Colonic mucosa (tissue), 4 donors: ENCODE measurements around the gene RALGPS2. TPM values are rescaled to one million over a fixed set of nuclear protein-coding genes. Genes with fewer than 3 reads are reported as not detected.

Experiments
- DNase-seq: peaks from one replicate; pipeline ENCODE4 v3.0.0-alpha.2; 2020
- H3K27ac ChIP-seq: fragments of 200-600 bp; one replicate; pipeline ENCODE4 v1.8.0; 2021
- H3K27me3 ChIP-seq: fragments of 200-600 bp; one replicate; pipeline ENCODE4 v1.8.0; 2021
- H3K36me3 ChIP-seq: fragments of 200-600 bp; one replicate; pipeline ENCODE4 v1.8.0; 2021
- H3K4me1 ChIP-seq: fragments of 200-600 bp; one replicate; pipeline ENCODE4 v1.8.0; 2021; ENCODE audit warnings: mild to moderate bottlenecking
- H3K4me3 ChIP-seq: fragments of 200-600 bp; one replicate; pipeline ENCODE4 v1.8.0; 2021
- H3K9ac ChIP-seq, 2 donors: one replicate each; pipeline ENCODE4 v1.7.0; 2013; ENCODE audit warnings: control low read depth in 2 of 2, low read depth in 2 of 2, low read length in 2 of 2
- H3K9me3 ChIP-seq: fragments of 200-600 bp; one replicate; pipeline ENCODE4 v1.8.0; 2021
- CTCF ChIP-seq: fragments of 200-600 bp; IDR thresholded peaks from one replicate; pipeline ENCODE4 v1.8.0; 2022; ENCODE audit warnings: antibody characterized with exemption, mild to moderate bottlenecking
- intact Hi-C: fragments of 100-400 bp; cut with DNase I; formaldehyde crosslinking; loops from one replicate; pipeline ENCODE4 v1.14.1; 2022
- total RNA-seq, 2 donors: library from RNA; stranded (reverse); fragmentation: NEBNext Ultra II Directional in 1 of 2; extraction: Animal tissue kit (Norgen Biotek cat#: 25700) in 1 of 2; gene quantifications; one replicate each; pipeline ENCODE4 v1.2.1, GENCODE V29; 2021
- donor health status: healthy.
- donor health status: DM: no; HTN: no; CAD: no.
- donor health status: DM: no; HTN: no; CAD: no.

RALGPS2 gene
- total RNA-seq, 2 donors from 2014 or later, result 23.5 to 49.1 TPM

GRCh38 chr1:178951600-178951999 lies 226.6 kb downstream of the RALGPS2 start:
- no peak for DNase-seq
- no peaks in the 10 kb centered on the region for H3K27me3 ChIP-seq
- H3K36me3 ChIP-seq, result no peaks in the 10 kb centered on the region
- no peaks in the 10 kb centered on the region for H3K9me3 ChIP-seq
- intact Hi-C loops, result no loop called here
- H3K27ac ChIP-seq, result no peak overlapping the region
- H3K9ac ChIP-seq, result no peak overlapping the region
- H3K4me3 ChIP-seq, result no peak overlapping the region
- H3K4me1 ChIP-seq, result no peaks in the 10 kb centered on the region
- TF ChIP-seq CTCF, result no peak

GRCh38 chr1:178953034-178953433 lies 228.0 kb downstream of the RALGPS2 start:
- Histone ChIP-seq H3K27ac (no peak overlapping the region), H3K4me1 (no peaks in the 10 kb centered on the region)
- no peak for DNase-seq

GRCh38 chr1:178953538-178954324 lies 228.7 kb downstream of the RALGPS2 start:
- Histone ChIP-seq H3K4me1 (no peaks in the 10 kb centered on the region), H3K27ac (no peak overlapping the region), H3K4me3 (no peak overlapping the region), H3K9ac (no peak overlapping the region), H3K36me3 (no peaks in the 10 kb centered on the region), H3K9me3 (no peaks in the 10 kb centered on the region), H3K27me3 (no peaks in the 10 kb centered on the region)
- no peak for TF ChIP-seq CTCF
- no peak for DNase-seq
- intact Hi-C loops, result no loop called here

More at GRCh38 chr1:178953034-178953433, 228.0 kb downstream of the RALGPS2 start:
- TF ChIP-seq CTCF, result no peak
- Histone ChIP-seq H3K9ac (no peak overlapping the region), H3K4me3 (no peak overlapping the region), H3K36me3 (no peaks in the 10 kb centered on the region), H3K27me3 (no peaks in the 10 kb centered on the region), H3K9me3 (no peaks in the 10 kb centered on the region)
- intact Hi-C loops, result no loop called here

- Histone ChIP-seq H3K9me3 (no peaks in the 10 kb centered on the region), H3K36me3 (no peaks in the 10 kb centered on the region), H3K4me1 (no peaks in the 10 kb centered on the region), H3K27ac (no peak overlapping the region), H3K27me3 (no peaks in the 10 kb centered on the region), H3K9ac (no peak overlapping the region), H3K4me3 (no peak overlapping the region)
- intact Hi-C loops, result no loop called here
- no peak for DNase-seq
- no peak for TF ChIP-seq CTCF
Observed at GRCh38 chr1:178954325-178954690, 229.3 kb downstream of the RALGPS2 start.

GRCh38 chr1:178954937-178955336 lies 229.9 kb downstream of the RALGPS2 start:
- Histone ChIP-seq H3K27ac (no peak overlapping the region), H3K4me1 (no peaks in the 10 kb centered on the region), H3K4me3 (no peak overlapping the region), H3K9ac (no peak overlapping the region), H3K27me3 (no peaks in the 10 kb centered on the region), H3K9me3 (no peaks in the 10 kb centered on the region), H3K36me3 (no peaks in the 10 kb centered on the region)
- DNase-seq, result no peak
- intact Hi-C loops, result no loop called here
- TF ChIP-seq CTCF, result no peak
